ENCODE data around the gene CBLN3. TPM values are rescaled to one million over a fixed set of nuclear protein-coding genes. Genes with fewer than 3 reads are reported as not detected.

CBLN3 gene
- total RNA-seq, 1 experiment from 2014 or later, result 2.0 TPM

DNA sequence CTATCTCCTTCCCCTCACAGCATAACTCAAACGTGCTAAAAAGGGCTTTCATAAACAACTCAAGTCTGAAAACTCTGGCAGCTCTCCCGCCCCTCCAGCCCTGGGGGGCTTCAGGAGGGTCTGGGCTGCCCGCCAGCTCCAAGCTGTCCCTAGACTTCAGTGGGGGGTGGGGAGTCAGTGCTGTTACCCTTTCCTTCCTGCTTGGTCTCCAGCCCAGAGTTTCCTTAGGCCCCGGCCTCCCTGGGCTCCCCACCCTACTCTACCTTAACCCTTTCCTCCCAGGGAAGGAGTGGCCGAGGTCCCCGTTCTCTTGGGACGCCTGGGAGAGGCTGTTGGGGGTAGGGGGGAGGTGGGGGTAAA is 31.2 kb downstream of the CBLN3 start:
- H3K79me2 ChIP-seq (ENCODE audit: insufficient read depth, low read length), result no peaks in the 10 kb centered on the region
- CTCF ChIA-PET, result no interaction called here
- BruUV-seq (replicated peaks), result no TSS peak
- ATAC-seq (no peak), DNase-seq (ENCODE audit: low read depth, low spot score) (no peak)
- H3K9me3 ChIP-seq (ENCODE audit: control insufficient read depth in 1 of 2, insufficient read depth in 1 of 2, low read depth in 1 of 2, low read length in 2 of 2), result no peaks in the 10 kb centered on the region
- H3K27ac ChIP-seq (ENCODE audit: low read depth, low read length), result no peak overlapping the region
- no peaks in the 10 kb centered on the region for H3K27me3 ChIP-seq (ENCODE audit: insufficient read depth, low read length)
- no peak overlapping the region for H2AFZ ChIP-seq (ENCODE audit: low read depth, low read length, poor library complexity, severe bottlenecking)
- no peak overlapping the region for H3K4me3 ChIP-seq (replicated peaks in 1 of 2; ENCODE audit: low read depth in 1 of 2, low read length in 2 of 2)
- RAD21 ChIA-PET (ENCODE audit: low non-redundant PET in 1 of 2, low total read pairs in 2 of 2, uncharacterized antibody in 2 of 2, unreplicated experiment in 2 of 2), result no interaction called here
- no peaks in the 10 kb centered on the region for H3K9me2 ChIP-seq (ENCODE audit: insufficient read depth)
- TF ChIP-seq TCF7L2 (IDR thresholded peaks at IDR 0.05; ENCODE audit: borderline replicate concordance, extremely low read depth, insufficient read depth, insufficient read length), result no peak
- TF ChIP-seq FOSL1 (IDR thresholded peaks at IDR 0.05; ENCODE audit: low read depth), result no peak
- TF ChIP-seq ELF1 (IDR thresholded peaks at IDR 0.05; ENCODE audit: borderline replicate concordance, low read depth), result no peak
- no peak for TF ChIP-seq EZH2phosphoT487 (IDR thresholded peaks at IDR 0.05; ENCODE audit: borderline replicate concordance)
- TF ChIP-seq SIN3A (IDR thresholded peaks at IDR 0.05; ENCODE audit: low read depth), result no peak
- TF ChIP-seq, protein P1, sequence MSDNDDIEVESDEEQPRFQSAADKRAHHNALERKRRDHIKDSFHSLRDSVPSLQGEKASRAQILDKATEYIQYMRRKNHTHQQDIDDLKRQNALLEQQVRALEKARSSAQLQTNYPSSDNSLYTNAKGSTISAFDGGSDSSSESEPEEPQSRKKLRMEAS (IDR thresholded peaks at IDR 0.05), result no peak
- no peak for TF ChIP-seq CEBPB (IDR thresholded peaks at IDR 0.05; ENCODE audit: low read depth)
- no peak for TF ChIP-seq YY1 (IDR thresholded peaks at IDR 0.05; ENCODE audit: extremely low read depth, insufficient replicate concordance, low read depth, low read length)
- TF ChIP-seq ZFX (IDR thresholded peaks at IDR 0.05), result no peak
- TF ChIP-seq SP1 (IDR thresholded peaks at IDR 0.05; ENCODE audit: low read depth), result no peak
- no peak for TF ChIP-seq ZNF274 (IDR thresholded peaks at IDR 0.05; ENCODE audit: low read depth, low read length)
- TF ChIP-seq, protein P2, sequence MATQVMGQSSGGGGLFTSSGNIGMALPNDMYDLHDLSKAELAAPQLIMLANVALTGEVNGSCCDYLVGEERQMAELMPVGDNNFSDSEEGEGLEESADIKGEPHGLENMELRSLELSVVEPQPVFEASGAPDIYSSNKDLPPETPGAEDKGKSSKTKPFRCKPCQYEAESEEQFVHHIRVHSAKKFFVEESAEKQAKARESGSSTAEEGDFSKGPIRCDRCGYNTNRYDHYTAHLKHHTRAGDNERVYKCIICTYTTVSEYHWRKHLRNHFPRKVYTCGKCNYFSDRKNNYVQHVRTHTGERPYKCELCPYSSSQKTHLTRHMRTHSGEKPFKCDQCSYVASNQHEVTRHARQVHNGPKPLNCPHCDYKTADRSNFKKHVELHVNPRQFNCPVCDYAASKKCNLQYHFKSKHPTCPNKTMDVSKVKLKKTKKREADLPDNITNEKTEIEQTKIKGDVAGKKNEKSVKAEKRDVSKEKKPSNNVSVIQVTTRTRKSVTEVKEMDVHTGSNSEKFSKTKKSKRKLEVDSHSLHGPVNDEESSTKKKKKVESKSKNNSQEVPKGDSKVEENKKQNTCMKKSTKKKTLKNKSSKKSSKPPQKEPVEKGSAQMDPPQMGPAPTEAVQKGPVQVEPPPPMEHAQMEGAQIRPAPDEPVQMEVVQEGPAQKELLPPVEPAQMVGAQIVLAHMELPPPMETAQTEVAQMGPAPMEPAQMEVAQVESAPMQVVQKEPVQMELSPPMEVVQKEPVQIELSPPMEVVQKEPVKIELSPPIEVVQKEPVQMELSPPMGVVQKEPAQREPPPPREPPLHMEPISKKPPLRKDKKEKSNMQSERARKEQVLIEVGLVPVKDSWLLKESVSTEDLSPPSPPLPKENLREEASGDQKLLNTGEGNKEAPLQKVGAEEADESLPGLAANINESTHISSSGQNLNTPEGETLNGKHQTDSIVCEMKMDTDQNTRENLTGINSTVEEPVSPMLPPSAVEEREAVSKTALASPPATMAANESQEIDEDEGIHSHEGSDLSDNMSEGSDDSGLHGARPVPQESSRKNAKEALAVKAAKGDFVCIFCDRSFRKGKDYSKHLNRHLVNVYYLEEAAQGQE (IDR thresholded peaks at IDR 0.05; ENCODE audit: low read depth), result no peak
- no peak for TF ChIP-seq CBX3 (IDR thresholded peaks at IDR 0.05; ENCODE audit: low read depth)
- TF ChIP-seq JUND (IDR thresholded peaks at IDR 0.05), result no peak
- no peak for TF ChIP-seq POLR2A (IDR thresholded peaks at IDR 0.05; ENCODE audit: borderline replicate concordance, extremely low read depth, insufficient read depth, insufficient read length)
- no peak overlapping the region for H3K4me2 ChIP-seq (ENCODE audit: low read length)
- H3K36me3 ChIP-seq (ENCODE audit: control insufficient read depth in 1 of 2, insufficient read depth in 2 of 2, low read length in 2 of 2), result no peaks in the 10 kb centered on the region
- POLR2A ChIA-PET, result no interaction called here
- no peak overlapping the region for H3K9ac ChIP-seq (ENCODE audit: low read length)
- intact Hi-C loops (cut with micrococcal nuclease), result no loop called here
- peaks cover 7 to 10% of the 10 kb centered on the region in 2 experiments; a peak in 2 of 4 replicates for H3K4me1 ChIP-seq (ENCODE audit: control insufficient read depth in 1 of 2, insufficient read depth in 2 of 2, low read length in 2 of 2)
- no peaks in the 10 kb centered on the region for H4K20me1 ChIP-seq (ENCODE audit: insufficient read depth)
